ENCODE measurements around the gene NELFCD.
A peak's percentile ranks its signal among the peaks of the same experiment; 100 is the strongest.
"Not testable (repeated sequence)": the region's sequence is repeated elsewhere in the genome, so short reads cannot be mapped to it uniquely, and the experiment has no call there.

NELFCD gene

DNA sequence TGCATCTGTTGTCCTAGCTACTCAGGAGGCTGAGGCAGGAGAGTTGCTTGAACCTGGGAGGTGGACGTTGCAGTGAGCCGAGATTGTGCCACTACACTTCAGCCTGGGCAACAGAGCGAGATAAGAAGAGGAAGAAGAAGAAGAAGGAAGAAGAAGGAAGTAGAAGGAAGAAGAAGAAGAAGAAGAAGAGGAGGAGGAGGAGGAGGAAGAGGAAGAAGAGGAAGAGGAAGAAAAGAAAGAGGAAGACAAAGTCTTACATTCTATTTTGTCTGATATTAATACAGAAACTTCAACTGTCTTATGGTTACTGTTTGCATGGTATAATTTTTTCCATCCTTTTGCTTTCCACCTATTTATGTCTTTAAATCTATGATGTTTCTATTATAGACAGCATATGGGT, 7.2 kb upstream of the NELFCD start:
- DNase-seq, result no peak

DNA sequence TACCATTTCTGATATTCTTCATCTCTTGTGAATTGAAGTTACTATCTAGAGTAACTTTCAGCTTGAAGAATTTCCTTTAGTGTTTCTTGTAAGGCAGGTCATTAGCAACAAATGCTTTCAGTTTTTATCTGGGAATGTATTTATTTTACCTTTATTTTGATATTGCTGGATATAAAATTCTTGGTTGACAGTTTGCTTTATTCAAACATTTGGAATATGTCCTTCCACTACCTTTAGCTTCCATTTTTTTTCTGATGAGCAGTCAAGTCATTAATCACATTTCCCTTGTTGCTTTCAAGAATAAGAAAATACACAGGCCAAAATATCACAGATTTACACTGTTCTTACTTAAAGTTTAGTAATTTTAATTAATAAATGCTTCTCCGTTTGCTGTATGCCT, 5.7 kb upstream of the NELFCD start:
- DNase-seq, result no peak

- DNase-seq, result no peak
These were observed 4.9 kb upstream of the NELFCD start for GRCh38 chr20:58976061-58976730.

- DNase-seq, result no peak
These were observed 2.5 kb upstream of the NELFCD start for GRCh38 chr20:58978351-58979190.

DNA sequence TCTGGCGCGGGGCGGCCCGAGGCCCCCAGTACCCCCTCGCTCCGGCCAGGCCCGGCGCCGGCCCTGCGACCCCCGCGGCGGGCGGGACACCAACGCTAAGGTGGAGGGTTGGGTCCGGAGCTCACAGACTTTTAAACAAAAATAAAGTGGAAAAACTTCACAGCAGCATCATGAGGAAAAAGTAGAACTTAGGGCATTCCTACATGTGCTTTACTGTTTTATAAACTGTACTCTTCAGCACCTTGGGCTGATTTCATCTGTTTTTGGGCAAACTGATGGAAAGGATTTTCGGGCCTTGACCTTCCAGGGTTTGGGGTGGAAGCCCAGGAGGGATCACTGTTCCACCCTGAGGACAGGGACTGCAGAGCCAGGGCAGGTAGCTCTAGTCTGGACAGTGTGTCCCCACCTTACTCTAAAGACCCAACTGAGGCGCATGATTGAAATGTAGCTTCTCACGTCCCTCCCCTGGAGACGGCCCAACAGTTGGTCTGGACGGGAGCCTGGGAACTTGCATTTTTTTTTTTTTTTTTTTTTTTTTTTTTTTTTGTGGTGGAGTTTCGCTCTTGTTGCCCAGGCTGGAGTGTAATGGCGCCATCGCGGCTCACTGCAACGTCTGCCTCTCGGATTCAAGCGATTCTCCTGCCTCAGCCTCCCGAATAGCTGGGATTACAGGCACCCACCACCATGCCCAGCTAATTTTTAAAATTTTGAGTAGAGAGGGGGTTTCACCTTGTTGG, 740 bp downstream of the NELFCD start:
- peak; percentile 16 for DNase-seq

GRCh38 chr20:58982406-58983114, 1.5 kb downstream of the NELFCD start:
- peak; percentile 61 for DNase-seq

- not testable (repeated sequence) for DNase-seq
These were observed 2.0 kb downstream of the NELFCD start for GRCh38 chr20:58983115-58983468.

GRCh38 chr20:58984691-58985090, 3.6 kb downstream of the NELFCD start:
- DNase-seq, result no peak

DNA sequence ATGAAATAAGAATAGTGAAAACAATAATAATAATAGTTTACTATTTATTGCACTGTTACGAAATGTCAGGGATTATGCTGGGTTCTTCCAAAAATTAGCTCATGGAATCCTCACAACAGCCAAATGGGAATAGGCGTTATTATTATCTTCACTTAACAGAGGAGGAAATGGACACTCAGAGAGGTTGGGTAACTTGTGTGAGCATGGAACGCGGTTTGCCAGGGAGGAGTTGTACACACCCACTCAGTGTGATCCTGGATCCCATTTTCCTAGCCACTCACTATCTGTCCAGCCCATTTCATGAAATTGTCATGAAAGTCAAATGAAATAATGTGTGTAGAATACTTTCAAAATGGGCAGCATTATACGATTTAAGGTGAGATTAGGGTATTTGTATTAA, 4.6 kb downstream of the NELFCD start:
- DNase-seq, result no peak

DNA sequence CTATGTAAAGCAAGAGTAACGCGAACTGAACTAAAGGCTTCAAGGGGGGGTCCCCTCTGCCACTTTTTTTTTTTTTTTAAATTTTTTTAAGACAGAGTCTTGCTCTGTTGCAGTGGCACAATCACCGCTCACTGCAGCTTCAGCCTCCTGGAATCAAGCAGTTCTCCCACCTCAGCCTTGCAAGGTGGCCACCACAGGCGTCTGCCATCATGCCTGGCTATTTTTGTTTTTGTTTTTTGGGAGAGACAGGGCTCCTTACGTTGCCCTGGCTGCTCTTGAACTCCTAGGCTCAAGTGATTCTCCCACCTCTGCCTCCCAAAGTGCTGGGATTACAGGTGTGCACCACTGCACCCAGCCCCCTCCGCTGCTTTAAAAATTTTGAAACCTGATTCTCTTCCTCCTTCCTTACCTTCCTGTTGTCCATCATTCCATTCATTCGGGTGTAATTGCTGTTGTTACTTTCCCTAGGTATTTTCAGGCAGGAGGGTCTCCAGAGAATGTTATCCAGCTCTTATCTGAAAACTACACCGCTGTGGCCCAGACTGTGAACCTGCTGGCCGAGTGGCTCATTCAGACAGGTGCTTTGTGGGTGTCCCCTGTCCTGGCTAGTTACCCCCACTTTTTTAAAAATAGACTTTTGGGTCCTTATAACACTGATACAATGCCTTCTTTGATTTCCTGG, 5.4 kb downstream of the NELFCD start:
- no peak for DNase-seq

- DNase-seq, result no peak
These were observed 6.0 kb downstream of the NELFCD start for GRCh38 chr20:58986968-58987517.

DNA sequence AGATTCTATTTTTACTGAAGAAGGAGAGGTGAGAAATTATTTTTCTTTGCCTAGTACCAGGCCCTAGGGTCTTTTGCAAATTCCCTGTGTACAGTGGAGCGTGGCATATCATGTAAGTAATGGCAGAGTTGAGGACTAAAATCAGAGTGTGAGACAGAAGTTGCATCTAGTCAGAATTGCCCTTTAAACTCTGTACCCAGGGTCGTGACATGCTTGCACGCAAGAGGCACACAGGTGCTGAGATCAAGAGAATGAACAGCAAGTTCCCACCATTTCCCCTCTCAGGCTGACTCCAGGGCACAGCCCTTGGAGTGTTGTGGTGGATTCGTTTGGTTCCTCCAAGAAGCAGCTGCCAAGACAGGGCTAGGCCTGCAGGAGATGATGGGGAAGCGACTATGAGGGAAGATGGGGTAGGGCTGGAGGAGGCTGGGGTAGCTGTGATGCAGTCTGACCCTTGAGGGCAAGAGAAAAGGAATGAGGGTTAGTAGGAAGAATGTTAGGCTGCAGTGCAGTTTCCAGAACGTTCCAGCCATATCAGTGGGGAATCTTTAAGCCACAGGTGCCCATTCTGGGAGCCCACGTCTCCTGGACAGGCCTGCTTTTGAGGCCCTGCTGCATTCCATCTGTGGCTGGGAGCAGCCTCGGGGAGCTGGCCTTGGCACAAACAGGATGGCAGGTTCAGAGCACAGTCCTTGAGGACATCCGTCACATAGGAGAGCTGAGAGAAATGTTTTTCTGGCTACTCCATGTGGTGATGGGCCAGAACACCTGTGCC, 6.9 kb downstream of the NELFCD start:
- no peak for DNase-seq

DNA sequence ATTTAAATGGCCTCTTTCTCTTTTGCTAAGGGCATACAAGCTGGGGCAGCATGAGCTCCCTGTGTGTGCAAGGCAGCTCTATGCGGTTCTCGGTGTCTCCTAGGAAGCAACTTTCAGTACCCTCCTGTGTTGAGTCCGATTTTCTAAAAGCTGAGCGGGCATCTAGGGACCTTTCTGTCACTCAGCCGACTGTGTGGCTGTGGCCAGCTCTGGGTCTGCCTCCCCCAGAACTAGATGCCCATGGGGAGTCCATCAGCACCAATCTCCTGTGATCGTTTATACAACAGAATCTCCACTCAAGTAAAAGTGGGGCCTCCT, 7.5 kb downstream of the NELFCD start:
- no peak for DNase-seq

DNA sequence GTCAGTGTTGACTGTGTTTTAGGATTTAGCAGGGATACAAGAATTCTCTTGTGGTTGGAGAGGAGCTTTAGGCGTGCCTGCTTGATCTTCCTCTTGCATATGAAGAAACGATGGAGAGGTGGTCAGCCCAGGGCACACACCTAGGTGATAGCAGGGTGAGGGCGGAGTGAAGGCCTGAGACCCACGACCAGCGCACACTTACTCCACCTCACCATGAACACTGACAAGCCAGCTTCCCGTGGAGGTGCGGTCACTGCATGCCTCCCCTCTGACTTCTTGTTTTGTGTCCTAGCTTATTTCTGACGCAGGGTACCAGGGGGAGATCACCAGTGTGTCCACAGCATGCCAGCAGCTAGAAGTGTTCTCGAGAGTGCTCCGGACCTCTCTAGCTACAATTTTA, 8.1 kb downstream of the NELFCD start:
- DNase-seq, result no peak

DNA sequence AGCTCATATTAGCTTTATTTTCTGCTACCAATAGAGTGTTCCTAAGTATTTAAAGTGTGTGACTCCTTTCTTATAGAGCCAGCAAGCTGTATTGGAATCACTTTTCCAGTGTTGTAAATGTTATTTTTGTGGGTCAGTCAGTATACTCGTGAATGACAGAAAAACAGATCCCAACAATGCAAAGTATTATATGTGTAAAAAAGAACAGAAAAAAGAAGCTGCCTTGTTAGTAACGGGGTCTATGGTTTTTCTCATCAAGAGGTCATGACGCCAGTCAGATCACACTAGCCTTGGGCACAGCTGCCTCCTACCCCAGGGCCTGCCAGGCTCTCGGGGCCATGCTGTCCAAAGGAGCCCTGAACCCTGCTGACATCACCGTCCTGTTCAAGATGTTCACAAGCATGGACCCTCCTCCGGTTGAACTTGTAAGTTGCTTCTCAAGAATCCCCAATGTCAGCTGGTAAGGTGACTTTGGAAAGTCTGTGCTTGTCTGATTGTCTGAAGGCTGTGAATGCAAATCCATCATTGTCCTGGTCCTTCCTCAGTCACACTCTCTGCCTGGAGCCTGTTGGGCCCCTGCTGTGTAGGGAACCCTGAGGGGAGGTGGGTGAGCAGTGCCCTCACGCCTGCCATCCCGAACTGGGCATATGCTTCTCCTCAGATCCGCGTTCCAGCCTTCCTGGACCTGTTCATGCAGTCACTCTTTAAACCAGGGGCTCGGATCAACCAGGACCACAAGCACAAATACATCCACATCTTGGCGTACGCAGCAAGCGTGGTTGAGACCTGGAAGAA, 9.8 kb downstream of the NELFCD start:
- DNase-seq, result no peak

DNA sequence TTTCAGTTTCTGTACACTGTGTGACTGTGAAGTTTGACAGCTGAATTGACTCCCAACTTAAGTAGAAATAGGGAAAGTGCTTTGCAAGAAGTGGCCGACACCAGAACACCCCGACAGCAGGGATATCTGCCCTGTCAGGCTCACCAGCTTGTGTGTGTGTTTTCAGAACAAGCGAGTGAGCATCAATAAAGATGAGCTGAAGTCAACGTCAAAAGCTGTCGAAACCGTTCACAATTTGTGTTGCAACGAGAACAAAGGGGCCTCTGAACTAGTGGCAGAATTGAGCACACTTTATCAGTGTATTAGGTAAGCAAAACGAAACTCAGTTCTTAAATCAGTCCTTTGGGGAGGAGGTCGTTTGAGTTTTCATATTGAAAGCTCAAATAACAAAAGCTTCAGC, 10.7 kb downstream of the NELFCD start:
- no peak for DNase-seq

- DNase-seq, result no peak
These were observed 11.9 kb downstream of the NELFCD start for GRCh38 chr20:58992911-58993310.

DNA sequence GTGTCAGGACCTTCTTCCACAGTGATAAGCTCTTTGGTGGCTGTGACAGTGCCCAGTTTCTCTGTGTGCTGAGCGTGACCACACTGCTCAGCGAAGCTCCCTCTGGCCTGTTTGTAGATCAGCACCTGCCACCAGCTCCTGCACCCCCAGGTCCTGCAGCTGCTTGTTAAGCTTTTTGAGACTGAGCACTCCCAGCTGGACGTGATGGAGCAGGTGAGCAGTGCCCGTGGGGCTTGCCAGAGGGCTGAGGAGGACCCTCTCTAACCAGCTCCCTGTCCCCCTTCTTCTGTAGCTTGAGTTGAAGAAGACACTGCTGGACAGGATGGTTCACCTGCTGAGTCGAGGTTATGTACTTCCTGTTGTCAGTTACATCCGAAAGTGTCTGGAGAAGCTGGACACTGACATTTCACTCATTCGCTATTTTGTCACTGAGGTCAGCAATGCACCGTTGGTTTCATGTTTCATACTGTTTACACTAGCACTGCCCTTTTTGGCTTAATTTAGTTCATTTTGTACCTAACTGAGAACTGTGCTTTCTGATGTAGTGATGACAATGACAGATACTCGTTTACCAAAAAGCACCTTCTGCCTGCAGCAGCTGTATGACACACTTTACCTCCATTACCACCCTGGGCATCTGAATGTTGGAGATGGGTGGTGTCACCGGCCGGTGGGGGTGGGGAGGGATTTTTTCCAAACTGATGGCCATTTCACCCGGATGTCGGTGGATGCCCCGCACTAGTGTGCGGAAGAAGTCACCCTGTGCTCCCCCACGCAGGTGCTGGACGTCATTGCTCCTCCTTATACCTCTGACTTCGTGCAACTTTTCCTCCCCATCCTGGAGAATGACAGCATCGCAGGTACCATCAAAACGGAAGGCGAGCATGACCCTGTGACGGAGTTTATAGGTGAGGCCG, 12.5 kb downstream of the NELFCD start:
- no peak for DNase-seq

GRCh38 chr20:58994390-58995159, 13.5 kb downstream of the NELFCD start:
- DNase-seq, result no peak

Measured in CD4-positive, alpha-beta T cell treated with Interleukin-17A for 1 hour (primary cell).